ENCODE results near the gene RASA4B. TPM values are rescaled to one million over a fixed set of nuclear protein-coding genes. Genes with fewer than 3 reads are reported as not detected.

The RASA4B gene
- total and polyA plus RNA-seq, 2 experiments from 2014 or later = 0.99 to 1.5 TPM

GRCh38 chr7:102459221-102459844 is 58.2 kb downstream of the RASA4B start (continued):
- TF ChIP-seq ZNF462 (CRISPR knock-in tag; IDR thresholded peaks at IDR 0.05) (no peak), STAT1 (IDR thresholded peaks at IDR 0.05; ENCODE audit: unreplicated experiment) (no peak)

GRCh38 chr7:102457352-102457924 is 60.1 kb downstream of the RASA4B start:
- Histone ChIP-seq H3K4me2 (no peak overlapping the region), H4K20me1 (replicated peaks; ENCODE audit: insufficient read depth) (no peaks in the 10 kb centered on the region; the same call in 1 of the 2 replicates), H3F3A (replicated peaks; ENCODE audit: low read depth) (no peaks in the 10 kb centered on the region), H3K79me2 (replicated peaks; ENCODE audit: insufficient read depth) (0 out of 2 replicates have a peak, but pooled peaks cover 7% of the 10 kb centered on the region), H3K27me3 (ENCODE audit: insufficient read depth) (no peaks in the 10 kb centered on the region), H3K36me3 (ENCODE audit: insufficient read depth) (peaks cover 7% of the 10 kb centered on the region; the same call in 1 of the 2 replicates), H2AFZ (no peak overlapping the region), H3K27ac (ENCODE audit: low read depth) (no peak overlapping the region), H3K9me2 (ENCODE audit: insufficient read depth) (no peaks in the 10 kb centered on the region), H3K4me1 (ENCODE audit: insufficient read depth) (no peaks in the 10 kb centered on the region), H3K4me3 (no peak overlapping the region)
- Mint-ChIP-seq H3K36me3 (ENCODE audit: low read depth) (peaks cover 25% of the 10 kb centered on the region), H3K27me3 (ENCODE audit: insufficient read depth, low read depth, poor library complexity) (peaks cover 6% of the 10 kb centered on the region), H3K4me1 (no peaks in the 10 kb centered on the region), H3K4me3 (no peak overlapping the region), H3K27ac (no peak overlapping the region), H3K9me3 (no peaks in the 10 kb centered on the region)
- DNase-seq (ENCODE audit: low spot score) (no peak), ATAC-seq (no peak)
- TF ChIP-seq, protein P1, sequence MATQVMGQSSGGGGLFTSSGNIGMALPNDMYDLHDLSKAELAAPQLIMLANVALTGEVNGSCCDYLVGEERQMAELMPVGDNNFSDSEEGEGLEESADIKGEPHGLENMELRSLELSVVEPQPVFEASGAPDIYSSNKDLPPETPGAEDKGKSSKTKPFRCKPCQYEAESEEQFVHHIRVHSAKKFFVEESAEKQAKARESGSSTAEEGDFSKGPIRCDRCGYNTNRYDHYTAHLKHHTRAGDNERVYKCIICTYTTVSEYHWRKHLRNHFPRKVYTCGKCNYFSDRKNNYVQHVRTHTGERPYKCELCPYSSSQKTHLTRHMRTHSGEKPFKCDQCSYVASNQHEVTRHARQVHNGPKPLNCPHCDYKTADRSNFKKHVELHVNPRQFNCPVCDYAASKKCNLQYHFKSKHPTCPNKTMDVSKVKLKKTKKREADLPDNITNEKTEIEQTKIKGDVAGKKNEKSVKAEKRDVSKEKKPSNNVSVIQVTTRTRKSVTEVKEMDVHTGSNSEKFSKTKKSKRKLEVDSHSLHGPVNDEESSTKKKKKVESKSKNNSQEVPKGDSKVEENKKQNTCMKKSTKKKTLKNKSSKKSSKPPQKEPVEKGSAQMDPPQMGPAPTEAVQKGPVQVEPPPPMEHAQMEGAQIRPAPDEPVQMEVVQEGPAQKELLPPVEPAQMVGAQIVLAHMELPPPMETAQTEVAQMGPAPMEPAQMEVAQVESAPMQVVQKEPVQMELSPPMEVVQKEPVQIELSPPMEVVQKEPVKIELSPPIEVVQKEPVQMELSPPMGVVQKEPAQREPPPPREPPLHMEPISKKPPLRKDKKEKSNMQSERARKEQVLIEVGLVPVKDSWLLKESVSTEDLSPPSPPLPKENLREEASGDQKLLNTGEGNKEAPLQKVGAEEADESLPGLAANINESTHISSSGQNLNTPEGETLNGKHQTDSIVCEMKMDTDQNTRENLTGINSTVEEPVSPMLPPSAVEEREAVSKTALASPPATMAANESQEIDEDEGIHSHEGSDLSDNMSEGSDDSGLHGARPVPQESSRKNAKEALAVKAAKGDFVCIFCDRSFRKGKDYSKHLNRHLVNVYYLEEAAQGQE (IDR thresholded peaks at IDR 0.05; ENCODE audit: unreplicated experiment) = no peak
- TF ChIP-seq, protein P2, sequence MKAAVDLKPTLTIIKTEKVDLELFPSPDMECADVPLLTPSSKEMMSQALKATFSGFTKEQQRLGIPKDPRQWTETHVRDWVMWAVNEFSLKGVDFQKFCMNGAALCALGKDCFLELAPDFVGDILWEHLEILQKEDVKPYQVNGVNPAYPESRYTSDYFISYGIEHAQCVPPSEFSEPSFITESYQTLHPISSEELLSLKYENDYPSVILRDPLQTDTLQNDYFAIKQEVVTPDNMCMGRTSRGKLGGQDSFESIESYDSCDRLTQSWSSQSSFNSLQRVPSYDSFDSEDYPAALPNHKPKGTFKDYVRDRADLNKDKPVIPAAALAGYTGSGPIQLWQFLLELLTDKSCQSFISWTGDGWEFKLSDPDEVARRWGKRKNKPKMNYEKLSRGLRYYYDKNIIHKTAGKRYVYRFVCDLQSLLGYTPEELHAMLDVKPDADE (IDR thresholded peaks at IDR 0.05) = no peak
- TF ChIP-seq ZNF114 (CRISPR knock-in tag; IDR thresholded peaks at IDR 0.05) = no peak
- TF ChIP-seq EZH2 (IDR thresholded peaks at IDR 0.05; ENCODE audit: low read depth, unreplicated experiment) = no peak
- TF ChIP-seq EZH2phosphoT487 (IDR thresholded peaks at IDR 0.05; ENCODE audit: unreplicated experiment) = no peak
- no peak for TF ChIP-seq POLR2AphosphoS5 (IDR thresholded peaks at IDR 0.05; ENCODE audit: low read depth)
- TF ChIP-seq CREB1 (CRISPR knock-in tag; IDR thresholded peaks at IDR 0.05; ENCODE audit: low read depth) = no peak
- TF ChIP-seq ZNF331 (CRISPR knock-in tag; IDR thresholded peaks at IDR 0.05; ENCODE audit: low read depth) = no peak
